ENCODE measurements around the gene RECQL5. TPM values are rescaled to one million over a fixed set of nuclear protein-coding genes. Genes with fewer than 3 reads are reported as not detected.
A peak's percentile ranks its signal among the peaks of the same experiment; 100 is the strongest.

Gene RECQL5
- total RNA-seq = 100 to 1,000 TPM in 2 of 4 donors, 10 to 100 TPM in 2; 25.1 to 129 (median 80.3) TPM

DNA sequence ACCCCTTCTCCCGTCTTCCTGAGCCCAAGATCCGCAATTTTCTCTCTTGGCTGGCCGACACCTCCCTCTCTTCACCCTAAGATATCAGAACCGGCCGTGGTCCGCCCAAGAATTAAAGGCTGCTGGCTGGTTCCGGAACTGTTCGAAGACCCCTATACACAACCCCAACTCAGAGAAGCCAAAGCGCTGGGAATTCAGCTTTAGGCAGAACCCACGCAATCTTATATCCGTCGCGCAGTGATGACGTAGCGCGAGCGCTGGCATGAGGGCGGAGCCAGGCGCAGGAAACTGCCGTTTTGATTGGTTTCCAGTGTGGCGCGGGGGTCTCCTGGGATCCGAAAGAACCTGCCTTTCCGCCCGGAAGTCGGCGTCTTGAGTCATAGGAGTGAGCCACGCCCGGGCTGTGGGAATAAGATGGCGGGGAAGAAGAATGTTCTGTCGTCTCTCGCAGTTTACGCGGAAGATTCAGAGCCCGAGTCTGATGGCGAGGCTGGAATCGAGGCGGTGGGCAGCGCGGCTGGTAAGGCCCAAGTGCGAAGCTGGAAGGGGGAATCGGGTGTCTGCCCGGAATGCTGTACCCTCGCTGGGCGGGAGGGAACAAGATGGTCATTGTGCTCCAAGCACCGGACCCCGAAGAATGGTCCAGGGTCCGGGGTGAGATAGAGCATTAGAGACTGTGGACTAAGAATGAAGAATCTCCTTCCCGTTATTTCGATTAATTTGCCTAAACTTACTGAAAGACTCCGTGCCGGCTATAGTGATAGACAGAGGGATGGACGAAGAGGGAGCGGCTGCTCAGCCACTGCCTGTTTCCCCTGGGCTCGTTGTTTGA, at the start of gene RECQL5, which contains the start of gene SAP30BP:
Gene RECQL5, minus strand, starts transcription at position 196 of the 832 bp plus-strand sequence. CDS start 597 bp downstream, outside the sequence.
Gene SAP30BP, plus strand, starts transcription at position 380 of the 832 bp plus-strand sequence. Its CDS starts 35 bp downstream, at position 415.
- in situ Hi-C loops (cut with MboI; ENCODE audit: low pct_ligation_motif_present in 1 of 4, low pct_unique_long_range_greater_than_20kb in 1 of 4, low sequenced_read_pairs in 3 of 4) = no loop called here

DNA sequence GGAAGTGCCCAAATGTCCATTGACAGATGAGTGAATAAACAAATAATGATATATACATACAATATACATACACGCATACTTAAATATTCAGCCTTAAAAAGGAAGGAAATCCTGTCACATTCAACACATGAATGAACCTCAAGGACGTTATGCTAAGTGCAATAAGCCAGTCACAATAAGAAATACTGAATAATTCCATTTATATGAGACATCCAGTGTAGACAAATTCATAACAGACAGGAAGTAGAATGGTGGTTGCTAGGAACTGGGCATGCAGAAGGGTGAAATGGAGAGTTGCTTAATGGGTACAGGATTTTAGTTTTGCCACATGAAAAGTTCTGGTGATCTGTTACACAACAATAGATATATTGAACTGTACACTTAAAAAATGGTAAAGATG, 45.5 kb upstream of the RECQL5 start:
- in situ Hi-C loops (cut with MboI; ENCODE audit: low pct_ligation_motif_present in 1 of 4, low pct_unique_long_range_greater_than_20kb in 1 of 4, low sequenced_read_pairs in 3 of 4) (no loop called here), intact Hi-C loops (cut with DNase I; ENCODE audit: low total_unique reads) (no loop called here)
- no peak overlapping the region for H3K4me3 ChIP-seq
- no peak for DNase-seq
- no peaks in the 10 kb centered on the region for H3K4me1 ChIP-seq
- TF ChIP-seq POLR2A (IDR thresholded peaks at IDR 0.05) (no peak), EP300 (IDR thresholded peaks at IDR 0.05; ENCODE audit: low read depth) (no peak), POLR2AphosphoS5 (IDR thresholded peaks at IDR 0.05) (no peak)
- TF ChIP-seq, protein P1, sequence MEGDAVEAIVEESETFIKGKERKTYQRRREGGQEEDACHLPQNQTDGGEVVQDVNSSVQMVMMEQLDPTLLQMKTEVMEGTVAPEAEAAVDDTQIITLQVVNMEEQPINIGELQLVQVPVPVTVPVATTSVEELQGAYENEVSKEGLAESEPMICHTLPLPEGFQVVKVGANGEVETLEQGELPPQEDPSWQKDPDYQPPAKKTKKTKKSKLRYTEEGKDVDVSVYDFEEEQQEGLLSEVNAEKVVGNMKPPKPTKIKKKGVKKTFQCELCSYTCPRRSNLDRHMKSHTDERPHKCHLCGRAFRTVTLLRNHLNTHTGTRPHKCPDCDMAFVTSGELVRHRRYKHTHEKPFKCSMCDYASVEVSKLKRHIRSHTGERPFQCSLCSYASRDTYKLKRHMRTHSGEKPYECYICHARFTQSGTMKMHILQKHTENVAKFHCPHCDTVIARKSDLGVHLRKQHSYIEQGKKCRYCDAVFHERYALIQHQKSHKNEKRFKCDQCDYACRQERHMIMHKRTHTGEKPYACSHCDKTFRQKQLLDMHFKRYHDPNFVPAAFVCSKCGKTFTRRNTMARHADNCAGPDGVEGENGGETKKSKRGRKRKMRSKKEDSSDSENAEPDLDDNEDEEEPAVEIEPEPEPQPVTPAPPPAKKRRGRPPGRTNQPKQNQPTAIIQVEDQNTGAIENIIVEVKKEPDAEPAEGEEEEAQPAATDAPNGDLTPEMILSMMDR (IDR thresholded peaks at IDR 0.05) = no peak
- no peak overlapping the region for H3K27ac ChIP-seq
- H3K36me3 ChIP-seq = no peaks in the 10 kb centered on the region
- H3K9me3 ChIP-seq = no peaks in the 10 kb centered on the region
- 59% methylated on average over 2 of the region's 2 CpGs for WGBS, 2 donors (ENCODE audit: low coverage in 1 of 2)
- H3K27me3 ChIP-seq = no peaks in the 10 kb centered on the region

More for the DNA sequence above, at the start of gene RECQL5, which contains the start of gene SAP30BP:
- H3K4me3 ChIP-seq = peak within 1 kb of the TSS; percentile 62 to 98 (median 90)
- peak within 1 kb of the TSS; percentile 80 to 94 (median 90) for H3K27ac ChIP-seq
- TF ChIP-seq, protein P1 (IDR thresholded peaks at IDR 0.05) = no peak
- TF ChIP-seq POLR2A (IDR thresholded peaks at IDR 0.05) (peak; percentile 92), POLR2AphosphoS5 (IDR thresholded peaks at IDR 0.05) (peak; percentile 87 to 94 (median 92)), EP300 (IDR thresholded peaks at IDR 0.05; ENCODE audit: low read depth) (no peak)
- 0% methylated on average over 8 to 54 of the region's 55 CpGs for WGBS, 2 donors (ENCODE audit: low coverage in 1 of 2)
- H3K27me3 ChIP-seq = no peaks in the 10 kb centered on the region
- intact Hi-C loops (cut with DNase I; ENCODE audit: low total_unique reads) = no loop called here
- H3K9me3 ChIP-seq = no peaks in the 10 kb centered on the region
- H3K4me1 ChIP-seq = peaks cover 15 to 23% (median 20%) of the 10 kb centered on the region in 4 donors
- peaks cover 0 to 37% (median 9%) of the 10 kb centered on the region in 4 donors for H3K36me3 ChIP-seq
- peak; percentile 98 for DNase-seq

DNA sequence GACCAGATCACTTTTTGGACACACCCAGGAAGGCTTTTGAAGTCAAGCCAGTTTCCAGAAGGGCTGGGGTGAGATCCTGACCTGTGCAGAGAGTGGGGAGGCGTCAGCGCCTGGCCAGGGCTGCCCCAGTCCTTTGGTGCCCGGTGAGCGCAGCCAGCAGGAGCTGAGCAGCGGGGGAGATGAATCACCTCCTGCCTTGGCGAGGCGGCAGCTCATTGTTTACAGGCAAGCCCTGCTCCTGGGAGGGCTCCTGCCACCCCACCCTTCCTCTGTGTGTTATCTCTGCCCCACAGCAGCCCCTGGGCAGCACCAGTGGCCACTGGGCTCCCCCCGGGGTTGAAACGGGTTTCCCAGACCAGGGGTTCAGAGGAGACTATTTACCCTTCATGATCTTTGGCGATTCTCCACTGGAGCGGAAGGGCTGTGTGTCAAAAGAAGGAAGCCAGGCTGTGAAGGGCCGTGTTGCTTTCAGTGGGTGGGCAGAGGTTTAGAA, 40.2 kb upstream of the RECQL5 start:
- Histone ChIP-seq H3K9me3 (no peaks in the 10 kb centered on the region), H3K4me3 (no peak overlapping the region), H3K36me3 (peaks cover 0 to 48% (median 24%) of the 10 kb centered on the region in 4 donors), H3K4me1 (no peaks in the 10 kb centered on the region), H3K27ac (peak overlapping the region in 2 of 4 donors; percentile 10 to 12), H3K27me3 (no peaks in the 10 kb centered on the region)
- peak in 1 of 3 donors; percentile 24 for TF ChIP-seq POLR2AphosphoS5 (IDR thresholded peaks at IDR 0.05)
- TF ChIP-seq, protein P1 (IDR thresholded peaks at IDR 0.05) = no peak
- in situ Hi-C loops (cut with MboI; ENCODE audit: low pct_ligation_motif_present in 1 of 4, low pct_unique_long_range_greater_than_20kb in 1 of 4, low sequenced_read_pairs in 3 of 4) = no loop called here
- no peak for DNase-seq
- intact Hi-C loops (cut with DNase I; ENCODE audit: low total_unique reads) = no loop called here
- 84% methylated on average over 11 of the region's 12 CpGs; no CpG with 5 or more reads in 1 of the 2 donors for whole genome bisulfite sequencing, 2 donors (ENCODE audit: low coverage in 1 of 2)

DNA sequence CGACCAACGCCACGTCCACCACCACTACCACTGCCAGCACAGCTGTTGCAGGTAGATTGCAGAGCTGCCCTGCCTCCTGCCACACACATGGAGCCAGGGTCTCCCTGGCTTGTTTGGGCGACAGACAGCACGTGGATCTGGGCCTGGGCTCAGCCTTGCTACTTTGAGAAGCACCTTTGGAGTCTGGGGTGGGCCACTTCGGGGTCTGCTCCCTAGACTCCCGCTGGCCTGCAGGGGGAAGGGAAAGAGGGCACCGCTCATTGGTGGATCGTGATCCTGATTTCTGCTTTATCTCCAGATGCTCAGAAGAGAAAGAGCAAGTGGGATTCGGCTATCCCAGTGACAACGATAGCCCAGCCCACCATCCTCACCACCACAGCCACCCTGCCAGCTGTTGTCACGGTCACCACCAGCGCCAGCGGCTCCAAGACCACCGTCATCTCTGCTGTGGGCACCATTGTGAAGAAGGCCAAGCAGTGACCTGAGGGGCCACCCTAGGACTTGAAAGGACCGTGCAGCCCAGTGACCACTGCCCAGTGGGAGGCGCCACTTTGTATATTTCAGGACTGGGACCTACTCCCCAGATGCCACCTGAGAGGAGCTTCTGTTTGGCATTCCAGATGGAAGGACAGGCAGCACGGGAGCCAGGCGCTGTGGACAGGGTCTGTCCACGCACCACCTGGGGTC, 39.2 kb upstream of the RECQL5 start:
- WGBS, 2 donors (ENCODE audit: low coverage in 1 of 2) = 89% methylated on average over 20 of the region's 20 CpGs; no CpG with 5 or more reads in 1 of the 2 donors
- no peak overlapping the region for H3K27ac ChIP-seq

More for the DNA sequence above, 39.2 kb upstream of the RECQL5 start:
- peaks cover 0 to 55% (median 27%) of the 10 kb centered on the region in 4 donors for H3K36me3 ChIP-seq
- no peak for DNase-seq
- TF ChIP-seq EP300 (IDR thresholded peaks at IDR 0.05; ENCODE audit: low read depth) = no peak
- TF ChIP-seq POLR2A (IDR thresholded peaks at IDR 0.05) = no peak
- TF ChIP-seq POLR2AphosphoS5 (IDR thresholded peaks at IDR 0.05) = no peak
- TF ChIP-seq, protein P1 (IDR thresholded peaks at IDR 0.05) = no peak
- H3K4me3 ChIP-seq = no peak overlapping the region
- H3K27me3 ChIP-seq = no peaks in the 10 kb centered on the region
- intact Hi-C loops (cut with DNase I; ENCODE audit: low total_unique reads) = no loop called here
- in situ Hi-C loops (cut with MboI; ENCODE audit: low pct_ligation_motif_present in 1 of 4, low pct_unique_long_range_greater_than_20kb in 1 of 4, low sequenced_read_pairs in 3 of 4) = no loop called here
- H3K9me3 ChIP-seq = no peaks in the 10 kb centered on the region
- H3K4me1 ChIP-seq = no peaks in the 10 kb centered on the region
